Activated CD8-positive, alpha-beta memory T cell treated with anti-CD3 and anti-CD28 coated beads for 24 hours (primary cell): ENCODE results near the gene JMJD1C.

Experiments used
- DNase-seq: peaks from one replicate; pipeline ENCODE4 v3.0.0-alpha.2; 2020

The JMJD1C gene

DNA sequence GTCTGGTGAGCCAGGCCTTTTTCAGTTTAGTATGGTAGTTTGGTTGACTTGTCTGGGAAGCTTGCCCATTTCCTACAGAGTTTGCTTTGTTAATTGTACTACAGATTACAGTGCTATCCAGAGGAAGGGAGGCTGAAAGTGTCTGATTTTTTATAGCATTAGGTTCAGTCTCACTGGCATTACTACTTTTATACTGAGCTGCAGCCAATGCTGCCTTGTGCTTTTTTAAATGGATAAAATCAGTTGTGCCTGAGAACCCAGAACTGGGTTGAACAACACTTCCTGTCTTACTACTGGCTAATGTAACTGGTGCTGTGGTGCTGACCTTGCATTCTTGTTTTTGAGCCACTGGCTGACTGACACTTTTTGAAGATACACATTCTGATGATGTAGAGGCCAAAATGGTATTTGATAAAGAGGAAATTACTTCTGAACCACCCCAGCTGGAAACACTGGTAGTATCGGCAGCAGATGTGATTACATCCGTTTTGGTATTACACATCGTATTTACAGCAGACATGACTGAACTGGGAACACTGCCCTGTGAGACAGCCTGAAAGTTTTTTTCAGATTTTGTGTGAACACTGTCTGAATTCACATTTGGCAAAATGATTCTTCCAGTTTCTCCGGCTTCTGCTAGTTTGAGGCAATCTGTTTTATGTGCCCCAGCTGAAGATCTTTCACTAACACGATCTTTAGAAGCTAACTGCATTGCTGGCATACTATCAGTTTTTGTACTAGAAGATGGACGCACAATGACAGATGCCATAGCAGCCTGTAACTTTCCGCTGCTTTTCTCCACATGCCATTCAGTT lies 258.6 kb downstream of the JMJD1C start:
- DNase-seq: no peak

DNA sequence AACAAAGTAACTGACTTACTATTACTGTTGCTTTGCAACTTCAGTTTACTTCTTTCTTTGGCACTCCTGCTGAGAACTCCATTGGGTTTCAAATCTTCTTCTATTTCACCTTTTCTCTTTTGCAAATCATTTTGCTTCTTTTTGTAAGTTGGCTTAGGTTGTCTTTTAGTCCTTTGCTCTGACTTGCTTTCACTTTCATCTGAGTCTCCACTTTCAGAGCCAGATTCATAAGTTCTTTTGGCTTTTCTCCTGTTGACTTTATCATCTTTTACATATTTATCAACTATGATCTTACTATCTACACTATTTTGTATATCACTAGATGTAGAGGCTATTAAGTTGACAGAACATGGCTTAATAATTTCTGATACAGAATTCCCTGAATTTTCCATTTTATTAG lies 259.2 kb downstream of the JMJD1C start:
- DNase-seq: no peak

DNA sequence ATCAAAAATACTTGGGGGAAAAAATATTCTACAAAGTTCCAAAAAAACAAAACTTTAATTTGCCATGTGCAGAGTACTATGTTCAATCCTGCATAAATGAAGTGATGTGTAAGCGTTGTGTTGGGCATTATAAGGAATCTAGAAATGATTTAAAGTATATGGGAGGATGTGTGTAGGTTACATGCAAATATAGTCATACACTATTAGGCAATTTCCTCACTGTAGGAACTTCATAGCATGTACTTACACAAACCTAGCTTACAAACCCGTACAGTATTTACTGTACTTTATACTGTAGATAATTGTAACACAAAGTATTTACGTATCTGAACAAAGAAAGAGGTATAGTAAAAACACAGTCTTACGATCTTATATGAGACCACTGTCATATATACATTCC lies 260.4 kb downstream of the JMJD1C start:
- DNase-seq: no peak

DNA sequence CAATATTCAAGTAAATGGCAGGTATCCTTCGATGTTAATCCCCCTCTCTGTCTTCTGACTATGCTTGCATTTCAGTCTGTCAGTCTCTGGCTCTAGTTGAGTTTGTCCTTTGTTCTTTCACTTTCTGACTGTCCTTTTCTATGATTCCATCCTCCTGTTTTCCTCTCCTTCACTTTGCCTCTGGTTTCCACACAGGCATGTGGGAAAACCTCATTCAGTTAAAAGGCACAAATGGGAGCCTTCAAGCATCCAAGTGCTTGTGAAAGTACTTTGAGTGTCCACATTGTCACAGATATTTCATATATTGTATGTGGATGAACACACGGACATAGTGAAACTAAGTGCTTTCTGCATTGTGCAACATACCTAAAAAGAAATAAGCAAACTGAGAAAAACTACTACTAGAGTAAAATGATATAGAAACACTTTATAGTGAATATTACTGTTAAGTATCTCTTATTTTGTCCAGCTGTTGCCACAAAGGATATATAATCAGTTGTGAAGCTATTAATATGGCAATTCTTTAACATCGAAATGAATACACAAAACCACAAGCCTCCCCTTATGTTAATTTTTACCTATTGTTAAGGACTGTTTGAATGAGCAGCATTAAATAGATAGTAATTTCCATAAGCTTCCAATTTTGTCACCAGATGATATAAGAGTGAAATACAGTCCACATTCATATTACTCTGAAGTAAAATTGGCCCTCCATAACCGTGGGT lies 260.9 kb downstream of the JMJD1C start:
- DNase-seq: no peak

DNA sequence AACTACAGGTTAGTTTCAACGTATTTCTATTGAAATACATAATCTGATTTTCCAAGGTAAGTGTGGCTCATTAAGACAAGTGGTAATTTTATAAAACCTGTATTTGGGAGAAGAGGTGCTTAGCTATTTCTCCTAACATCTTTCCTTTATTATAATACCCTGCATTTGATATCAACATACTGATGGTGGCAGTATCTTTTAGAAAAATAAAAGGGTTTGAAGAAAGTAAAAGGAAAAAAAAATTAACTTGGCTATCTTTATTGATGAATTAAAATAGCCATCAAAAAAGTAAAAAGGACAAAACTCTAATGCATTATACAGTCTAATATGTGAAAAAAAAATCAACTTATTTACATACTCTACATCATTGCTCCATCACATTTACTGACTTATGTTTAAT lies 264.7 kb downstream of the JMJD1C start:
- no peak for DNase-seq

DNA sequence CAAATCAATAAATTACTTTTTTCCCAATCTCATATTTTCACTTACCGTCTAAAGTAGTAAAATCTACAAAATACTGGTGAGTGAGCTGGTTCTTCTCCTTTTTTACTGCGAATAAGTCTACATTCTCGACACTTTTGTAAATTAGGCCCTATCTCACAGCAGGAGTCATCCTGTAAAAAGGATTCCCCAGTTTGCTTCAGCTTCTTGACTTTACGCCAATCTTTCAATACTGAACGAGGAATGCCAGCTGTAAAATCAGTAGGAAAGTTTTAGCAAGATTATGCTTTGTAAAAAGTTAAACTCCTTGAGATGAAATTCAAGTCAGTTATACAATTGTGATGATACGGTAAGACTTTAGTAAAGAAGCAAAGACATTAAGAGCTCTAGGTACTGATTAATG lies 265.3 kb downstream of the JMJD1C start:
- DNase-seq: no peak

DNA sequence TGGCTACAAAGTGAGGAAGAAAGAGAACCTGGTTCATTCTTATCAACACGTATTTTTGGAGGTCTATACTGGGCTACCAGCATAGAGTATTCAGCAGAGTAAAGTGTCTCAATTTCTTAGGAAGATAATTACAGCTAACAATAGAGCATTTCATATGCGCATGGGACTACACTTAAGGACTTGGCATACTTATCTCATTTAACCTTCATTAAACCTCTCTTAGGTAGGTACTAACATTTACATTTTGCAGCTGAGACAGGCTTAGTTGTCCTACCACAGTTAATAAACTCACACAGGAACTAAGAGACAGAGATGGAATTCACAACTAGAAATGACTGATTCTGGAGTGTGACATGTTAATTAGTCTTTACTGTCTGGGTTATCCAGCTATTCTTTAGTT lies 266.1 kb downstream of the JMJD1C start:
- DNase-seq: no peak

DNA sequence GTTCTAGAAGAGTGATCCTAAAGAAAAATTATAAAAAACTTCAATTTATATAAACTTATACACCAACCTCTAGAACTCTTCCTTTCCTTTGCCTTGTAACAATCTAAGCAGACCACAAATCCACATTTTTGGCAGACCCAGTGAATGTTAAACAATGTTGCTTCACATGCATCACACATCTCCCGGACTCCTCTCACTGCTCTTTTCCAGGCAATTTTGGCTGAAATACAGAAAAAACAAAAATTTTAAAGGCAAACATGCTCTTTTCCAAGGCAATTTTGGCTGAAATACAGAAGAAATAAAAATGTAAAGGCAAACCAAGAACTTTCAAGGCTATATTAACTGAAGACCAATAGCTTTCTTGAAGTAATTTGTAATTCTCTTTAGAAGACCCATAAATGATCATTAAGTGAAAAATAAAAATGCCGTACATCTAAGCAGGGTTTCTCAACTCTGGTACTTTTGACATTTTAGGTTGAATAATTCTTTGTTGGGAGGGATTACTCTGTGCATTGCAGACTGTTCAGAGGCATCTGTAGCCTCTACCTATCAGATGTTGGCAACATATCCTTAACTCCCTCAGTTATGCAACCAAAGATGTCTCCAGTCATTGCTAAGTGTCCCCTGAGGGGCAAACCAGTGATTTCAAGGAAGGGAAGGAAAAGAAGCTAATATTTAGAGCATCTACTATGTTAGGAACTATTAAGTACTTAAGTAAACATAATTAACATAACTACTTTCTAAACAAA lies 268.3 kb downstream of the JMJD1C start:
- no peak for DNase-seq

DNA sequence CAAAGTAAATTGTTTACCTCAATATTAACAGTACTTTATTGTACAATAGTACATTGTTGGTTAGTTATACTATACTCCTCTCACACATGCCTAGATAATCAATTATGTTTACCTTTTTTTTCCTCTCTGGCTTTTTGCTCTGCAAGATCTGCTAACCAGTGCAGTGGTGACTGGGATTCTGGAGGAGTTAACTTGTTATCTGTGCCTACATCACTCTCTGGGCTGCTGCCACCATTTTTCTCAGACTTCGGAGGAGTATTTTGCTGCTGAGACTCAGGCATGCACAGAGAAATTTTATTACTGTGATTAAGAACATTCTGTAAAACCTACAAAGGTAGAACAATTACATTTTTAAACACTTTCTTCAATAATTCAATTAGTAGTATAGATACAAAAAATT lies 273.0 kb downstream of the JMJD1C start:
- no peak for DNase-seq

DNA sequence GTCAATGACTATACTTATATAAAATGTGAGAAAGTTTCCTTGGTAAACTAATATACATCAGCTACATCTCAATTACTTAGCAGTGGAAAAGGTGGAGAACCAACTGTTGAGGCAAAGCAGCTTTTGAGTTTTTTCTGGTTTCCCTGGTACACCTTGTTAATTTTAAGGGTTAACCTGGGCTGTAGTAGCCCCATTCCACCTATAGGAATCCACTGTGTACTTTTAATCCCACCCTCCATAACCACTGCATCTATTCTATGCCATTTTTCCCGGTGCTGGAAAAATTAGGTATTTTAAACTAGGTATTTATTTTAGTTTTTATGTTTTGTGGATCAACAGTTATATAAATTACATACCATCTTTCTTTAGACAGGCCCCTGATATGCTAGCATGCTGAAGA lies 290.2 kb downstream of the JMJD1C start:
- no peak for DNase-seq

DNA sequence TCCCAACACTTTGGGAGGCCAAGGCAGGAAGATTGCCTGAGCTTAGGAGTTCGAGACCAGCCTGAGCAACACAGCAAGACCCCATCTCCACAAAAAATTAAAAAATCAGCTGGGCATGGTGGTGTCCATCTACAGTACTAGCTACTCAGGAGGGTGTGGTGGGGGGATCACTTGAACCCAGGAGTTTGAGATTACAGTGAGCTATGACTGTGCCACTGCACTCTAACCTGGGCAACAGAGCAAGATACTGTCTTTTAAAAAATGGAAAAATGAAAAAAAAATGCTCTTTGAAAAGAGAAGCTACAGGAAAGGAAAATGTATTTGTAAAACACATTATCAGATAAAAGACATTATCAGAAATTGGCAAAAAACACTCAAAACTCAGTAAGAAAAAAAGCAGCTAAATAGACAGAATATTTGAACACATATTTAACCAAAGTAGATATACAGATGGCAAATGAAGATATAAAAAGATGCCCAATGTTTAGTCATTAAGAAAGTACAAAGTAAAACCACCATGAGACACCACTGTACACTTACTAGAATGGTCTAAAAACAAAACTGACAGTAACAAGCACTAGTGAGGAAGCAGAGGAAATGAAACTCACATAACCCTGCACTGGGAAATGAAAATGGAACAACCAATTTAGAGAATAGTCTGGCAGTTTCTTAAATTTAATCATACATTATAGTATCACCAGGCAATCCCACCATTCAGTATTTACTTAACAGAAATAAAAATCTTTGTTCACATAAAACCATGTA lies 292.1 kb downstream of the JMJD1C start:
- DNase-seq: no peak

DNA sequence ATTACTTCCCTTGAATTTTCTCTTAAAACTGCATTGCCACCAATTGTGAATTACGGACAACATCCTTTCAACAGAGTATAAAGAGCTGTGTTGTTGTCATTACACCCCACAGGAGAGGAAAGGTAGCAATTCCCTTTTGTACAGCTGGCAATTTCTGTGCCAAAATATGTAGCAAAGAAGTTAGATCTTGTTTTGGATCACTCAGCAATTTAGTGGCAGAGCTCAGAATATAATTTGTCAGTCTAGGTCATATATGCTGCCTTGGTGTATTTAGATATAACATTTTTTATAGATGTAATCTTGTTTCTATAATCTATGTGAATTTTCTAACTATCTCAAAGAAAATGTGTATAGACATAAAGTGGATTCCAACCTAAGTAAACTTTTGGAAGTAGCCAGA lies 293.9 kb downstream of the JMJD1C start:
- DNase-seq: no peak

DNA sequence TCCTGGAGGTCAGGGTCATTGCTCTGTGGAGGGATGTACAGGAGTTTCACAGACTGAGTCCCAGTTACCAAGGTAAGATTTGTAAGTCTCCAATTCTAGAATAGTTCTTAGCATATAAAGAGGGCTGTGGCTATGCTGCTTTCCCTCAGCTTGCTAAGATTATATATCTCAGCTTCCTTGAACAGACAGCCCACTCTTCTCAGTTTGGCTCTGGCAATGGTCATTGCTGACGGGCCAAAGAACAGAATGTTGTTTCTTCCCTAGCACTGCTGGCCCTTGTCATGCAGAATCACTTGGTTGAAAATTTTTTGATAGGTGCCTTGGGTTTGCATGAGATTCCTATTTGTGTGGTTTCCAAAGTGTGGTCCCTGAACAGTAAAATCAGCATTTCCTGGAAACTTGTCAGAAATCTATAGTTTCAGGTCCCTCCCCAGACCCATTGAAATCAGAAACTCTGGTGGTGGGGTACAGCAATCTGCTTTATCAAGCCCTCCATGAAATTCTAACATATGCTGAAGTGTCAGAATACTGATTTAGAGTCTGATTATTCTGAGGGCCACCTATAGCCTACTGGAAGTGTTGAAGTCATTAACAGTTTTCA lies 294.4 kb downstream of the JMJD1C start:
- no peak for DNase-seq

DNA sequence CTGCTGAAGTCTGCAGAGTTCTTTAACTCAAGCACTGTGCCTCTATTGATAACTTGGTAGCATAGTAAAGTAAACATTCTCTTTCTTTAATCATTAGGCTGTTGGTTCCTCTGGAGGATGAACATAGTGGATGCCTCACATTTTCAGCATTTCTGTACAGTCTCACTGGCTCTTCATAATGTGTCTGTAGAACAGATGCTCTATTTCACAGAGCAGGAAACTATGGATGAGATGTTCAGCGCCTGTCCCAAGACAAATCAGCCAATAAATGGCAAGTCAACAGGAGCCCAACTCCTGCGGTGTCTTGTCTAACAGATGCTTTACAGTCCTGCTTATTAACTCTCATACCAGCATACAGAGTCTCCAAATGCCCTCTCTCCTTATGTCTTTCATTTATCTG lies 296.2 kb downstream of the JMJD1C start:
- no peak for DNase-seq

DNA sequence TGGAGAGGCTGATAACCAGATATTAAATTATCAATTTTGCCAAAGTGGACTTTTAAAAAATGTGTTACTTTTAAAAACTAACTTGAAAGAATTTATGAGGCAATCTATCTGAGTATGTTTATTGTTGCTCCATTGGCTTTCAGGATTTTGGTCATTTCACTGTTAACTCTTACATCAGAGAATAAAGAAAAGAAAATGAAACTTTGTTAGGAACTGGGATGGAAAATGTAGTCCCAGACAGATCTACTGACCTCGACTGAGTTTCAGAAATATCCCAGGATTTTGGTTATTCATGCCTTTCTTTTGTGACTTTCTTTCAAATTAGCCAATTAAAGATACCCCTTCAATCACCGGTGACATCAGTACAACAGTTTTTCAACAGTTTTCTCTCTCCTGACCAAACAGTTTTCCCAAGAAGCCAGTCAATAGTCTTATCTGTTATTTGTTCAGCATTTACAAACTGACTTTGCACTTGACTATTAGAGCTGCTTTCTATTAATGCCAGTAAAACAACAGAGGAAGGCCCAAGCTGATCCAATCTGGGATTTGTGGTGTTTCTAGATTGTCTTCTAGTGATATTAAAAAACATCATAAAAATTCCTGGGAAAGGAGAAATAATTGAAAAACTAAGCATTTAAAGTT lies 296.8 kb downstream of the JMJD1C start:
- DNase-seq: no peak

DNA sequence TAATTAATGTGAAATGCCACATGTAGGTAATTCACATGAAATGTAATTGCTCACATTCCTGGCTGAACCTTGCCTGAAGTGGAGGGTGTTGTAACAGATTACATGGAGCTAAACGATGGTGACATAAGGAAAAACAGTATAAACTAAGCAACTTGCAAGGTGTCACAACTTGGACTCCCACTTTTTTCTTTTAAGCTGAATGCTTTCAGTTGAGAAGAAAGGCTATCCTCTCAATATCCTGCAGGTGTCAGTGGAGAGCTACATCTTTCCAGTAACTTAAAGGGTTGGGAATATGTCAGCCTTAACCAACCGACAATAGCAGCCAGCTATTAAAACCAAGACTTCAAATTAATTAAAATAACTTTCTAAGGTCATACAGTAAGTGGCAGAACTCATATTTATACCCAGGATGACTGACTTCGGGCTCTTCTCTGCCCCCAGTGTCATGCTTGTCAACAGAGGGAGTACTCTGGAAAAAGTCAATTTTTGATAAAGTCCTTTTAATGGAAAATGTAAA lies 299.0 kb downstream of the JMJD1C start:
- no peak for DNase-seq

DNA sequence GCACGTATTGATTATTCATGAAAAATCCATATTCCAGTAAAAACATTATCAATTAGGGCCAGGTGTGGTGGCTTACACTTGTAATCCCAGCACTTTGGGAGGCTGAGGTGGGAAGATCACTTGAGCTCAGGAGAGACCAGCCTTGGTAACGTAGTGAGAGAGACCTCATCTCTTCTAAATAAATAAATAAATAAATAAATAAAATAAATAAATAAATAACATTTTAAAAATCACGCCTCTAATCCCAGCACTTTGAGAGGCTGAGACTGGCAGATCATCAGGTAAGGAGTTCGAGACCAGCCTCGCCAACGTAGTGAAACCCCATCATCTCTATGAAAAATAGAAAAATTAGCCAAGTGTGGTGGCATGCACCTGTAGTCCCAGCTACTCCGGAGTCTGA lies 300.5 kb downstream of the JMJD1C start:
- no peak for DNase-seq

DNA sequence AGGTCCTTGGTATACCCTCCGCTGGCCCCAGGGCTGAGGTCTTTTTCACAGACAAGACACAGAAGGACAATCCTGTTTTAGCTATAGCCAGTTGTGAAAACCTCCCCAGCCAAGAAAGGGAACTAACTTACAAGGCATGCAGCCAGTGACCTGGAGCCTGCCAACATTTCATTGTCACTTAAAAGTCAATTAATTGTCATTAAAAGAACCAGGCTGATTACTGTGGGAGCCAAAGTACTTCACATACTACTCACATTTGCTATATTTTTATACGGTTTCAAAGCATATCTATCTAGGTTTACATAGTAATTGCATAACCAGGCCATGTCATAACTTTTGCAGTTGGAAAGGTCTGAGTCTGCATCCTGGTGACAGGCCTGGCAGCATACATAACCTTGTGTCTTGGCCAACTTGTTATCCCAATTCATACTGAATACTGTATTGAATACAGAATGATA lies 301.6 kb downstream of the JMJD1C start:
- DNase-seq: no peak

DNA sequence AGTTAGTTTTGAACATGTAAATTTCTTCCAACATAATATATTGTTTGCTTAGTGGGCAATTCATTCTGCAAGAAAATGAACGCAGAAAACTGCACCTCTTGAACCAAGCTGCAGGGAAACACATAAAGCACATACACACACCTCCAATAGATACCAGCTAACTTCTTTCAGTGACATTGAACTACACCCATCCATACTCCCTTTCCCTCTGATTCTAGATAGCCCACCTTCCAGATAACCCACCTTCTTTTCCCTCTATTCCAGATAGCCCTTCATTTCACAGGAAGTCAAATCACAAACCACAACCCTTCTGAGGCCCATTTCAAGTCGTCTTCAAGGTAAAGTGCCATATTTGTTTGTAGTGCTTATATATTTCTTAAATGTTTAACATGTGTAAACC lies 304.2 kb downstream of the JMJD1C start:
- no peak for DNase-seq

DNA sequence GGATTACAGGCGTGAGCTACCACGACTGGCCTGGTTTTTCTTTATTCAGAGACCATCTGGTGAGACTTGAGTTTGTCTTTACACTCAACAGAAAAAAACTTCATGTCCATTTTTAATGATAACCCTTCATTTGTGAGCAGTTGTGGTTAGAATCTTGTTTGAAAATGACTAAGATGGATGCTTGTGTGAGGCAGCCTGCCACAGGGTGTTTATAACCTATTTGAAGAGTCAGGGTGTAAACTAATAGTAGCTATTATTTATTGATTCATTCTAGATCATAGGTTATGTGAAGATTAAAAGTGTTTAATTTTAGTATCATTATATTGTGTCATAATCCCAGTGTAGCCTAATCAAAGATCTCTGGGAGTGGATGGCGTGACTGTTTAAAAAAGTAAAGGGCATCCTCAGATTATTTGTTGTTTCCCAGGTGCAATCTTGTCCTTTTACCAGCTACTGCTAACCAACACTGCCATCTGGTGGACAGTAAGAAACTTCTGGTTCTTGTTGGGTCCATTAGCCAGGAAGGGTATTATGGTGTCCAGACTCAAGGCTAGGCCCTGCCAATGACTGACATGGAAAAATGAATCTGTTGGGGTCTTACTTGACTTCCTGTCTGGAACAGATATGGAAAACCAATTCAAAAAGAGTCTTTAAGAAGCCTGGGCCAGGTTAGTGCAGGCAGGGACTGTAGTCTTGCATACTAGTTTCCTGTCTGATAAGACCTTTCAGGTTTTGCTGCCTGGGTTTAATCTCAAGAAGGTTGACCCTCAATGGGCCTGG lies 307.7 kb downstream of the JMJD1C start:
- DNase-seq: peak; percentile 71

DNA sequence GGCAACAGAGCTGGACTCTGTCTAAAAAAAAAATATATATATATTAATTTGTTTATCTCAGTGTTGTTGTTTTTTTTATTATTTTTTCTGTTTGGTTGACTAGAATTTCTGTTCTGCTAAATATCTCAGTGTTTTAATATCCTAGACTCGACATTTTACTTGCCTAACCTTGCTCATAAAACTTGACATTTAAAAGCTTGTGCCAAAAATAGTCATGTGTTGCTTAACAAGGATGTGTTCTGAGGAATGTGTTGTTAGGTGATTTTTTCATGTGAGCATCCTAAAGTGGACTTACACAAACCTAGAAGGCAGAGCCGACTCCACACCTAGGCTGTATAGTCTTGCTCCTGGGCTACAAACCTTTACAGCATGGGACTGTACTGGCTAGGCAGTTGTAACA lies 309.5 kb downstream of the JMJD1C start:
- no peak for DNase-seq
